GM18505 (cell line): ENCODE results near the gene FRYL.

Experiments used
- ATAC-seq: cut with Tn5 transposase; IDR thresholded peaks from one replicate; pipeline ENCODE4 v1.9.1; 2021; ENCODE audit not compliant: unreplicated experiment
- POLR2A ChIP-seq: IDR thresholded peaks from 4 replicates; pipeline ENCODE4 v1.6.1; 2011; ENCODE audit warnings: borderline replicate concordance; ENCODE audit not compliant: insufficient read depth, insufficient read length; ENCODE audit errors: extremely low read depth

The FRYL gene

DNA sequence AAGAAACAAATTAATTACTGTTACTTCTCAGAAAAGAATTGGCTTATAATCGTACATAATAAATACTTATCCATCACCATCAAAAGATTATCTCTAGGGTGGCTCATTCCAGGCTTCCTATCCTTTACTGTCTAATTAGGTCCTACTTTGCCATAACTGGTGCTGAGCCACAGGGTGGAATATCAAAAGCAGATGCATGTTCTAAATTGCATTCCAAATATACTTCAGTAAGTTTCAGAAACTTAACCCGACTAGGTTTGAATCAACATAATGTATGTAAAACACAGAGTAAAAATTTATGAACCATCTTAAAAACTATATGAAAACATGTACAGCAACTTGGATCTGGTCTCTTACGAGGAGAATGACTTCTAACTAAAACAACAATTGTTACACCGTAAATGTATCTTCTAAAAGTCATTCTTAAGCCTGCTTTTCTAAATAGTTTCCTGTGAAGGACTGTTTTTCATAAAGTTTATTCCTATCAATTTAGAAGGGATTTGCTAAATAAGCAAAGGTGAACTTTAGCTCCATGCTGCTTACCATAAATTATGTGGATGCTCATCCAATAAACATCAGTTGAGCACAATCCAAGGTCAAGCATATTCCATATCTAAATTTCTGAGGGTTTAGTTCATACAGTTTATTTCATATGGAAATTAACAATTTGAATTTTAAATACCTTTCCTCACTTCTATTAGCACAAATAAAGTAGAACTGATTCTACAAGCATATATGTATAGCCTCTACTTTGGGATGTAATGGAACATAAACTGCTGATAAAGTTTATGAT, 276.6 kb downstream of the FRYL start:
- TF ChIP-seq POLR2A = no peak
- no peak for ATAC-seq

DNA sequence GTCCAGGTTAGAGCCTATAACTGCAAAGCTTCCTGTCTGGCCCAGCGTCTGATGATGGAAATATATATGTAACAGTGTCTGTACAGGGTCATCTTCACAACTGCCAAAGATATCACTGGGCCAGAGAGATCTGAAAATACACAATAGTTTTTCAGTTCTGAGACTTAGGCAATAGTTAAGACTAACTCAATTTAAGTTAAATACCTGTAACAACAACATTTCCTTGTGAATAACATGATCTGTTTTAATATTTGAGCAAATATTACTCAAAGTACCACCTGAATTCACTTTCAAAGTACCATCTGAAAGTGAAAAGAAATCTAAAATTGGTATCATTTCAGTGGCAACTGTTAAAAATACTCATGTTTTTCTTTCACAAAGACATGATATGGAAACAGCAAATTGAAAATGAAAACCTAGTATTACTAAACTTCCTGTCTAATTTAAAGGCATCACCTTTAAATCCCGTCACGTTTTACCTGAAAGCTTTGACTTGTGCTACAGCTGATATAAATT, 280.5 kb downstream of the FRYL start:
- no peak for TF ChIP-seq POLR2A
- peak; percentile 77 for ATAC-seq

DNA sequence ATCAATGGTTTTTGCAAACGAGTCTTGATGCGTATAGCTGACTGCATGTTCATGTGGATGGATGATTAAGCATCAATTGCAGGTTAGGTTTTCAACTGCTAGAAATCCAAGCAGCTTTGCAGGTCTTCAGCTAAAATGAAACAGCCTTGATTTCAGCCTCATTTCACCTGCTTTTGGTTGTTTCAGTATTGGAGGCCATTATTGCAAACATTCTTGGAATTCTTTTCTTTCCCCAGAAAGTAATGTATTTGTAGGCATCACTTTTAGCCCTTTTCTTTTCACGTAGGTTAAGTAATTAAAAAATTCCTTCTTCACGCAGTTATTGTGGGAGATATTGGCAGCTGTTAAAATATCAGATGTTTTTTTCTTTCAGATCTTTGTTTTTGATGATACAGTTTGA, 281.2 kb downstream of the FRYL start:
- TF ChIP-seq POLR2A = no peak
- ATAC-seq = no peak

DNA sequence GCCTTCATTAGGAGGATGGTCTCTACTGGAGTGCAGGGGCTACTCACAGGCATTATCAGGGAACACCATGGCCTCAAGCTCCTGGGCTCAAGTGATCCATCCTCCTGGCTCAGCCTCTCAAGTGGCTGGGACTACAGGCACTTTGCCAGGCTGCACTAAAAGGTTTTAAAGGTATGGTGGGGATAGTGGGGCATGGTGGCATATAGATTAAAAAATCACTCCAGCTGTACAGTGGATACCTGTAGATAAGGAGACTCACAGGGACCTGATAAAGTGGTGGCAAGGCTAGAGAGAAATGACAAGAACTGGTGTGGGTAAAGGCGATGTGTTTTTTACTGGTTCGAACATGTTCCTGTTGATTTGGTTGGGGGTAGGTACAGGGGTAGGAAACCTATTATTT, 284.1 kb downstream of the FRYL start:
- no peak for TF ChIP-seq POLR2A
- ATAC-seq = no peak

DNA sequence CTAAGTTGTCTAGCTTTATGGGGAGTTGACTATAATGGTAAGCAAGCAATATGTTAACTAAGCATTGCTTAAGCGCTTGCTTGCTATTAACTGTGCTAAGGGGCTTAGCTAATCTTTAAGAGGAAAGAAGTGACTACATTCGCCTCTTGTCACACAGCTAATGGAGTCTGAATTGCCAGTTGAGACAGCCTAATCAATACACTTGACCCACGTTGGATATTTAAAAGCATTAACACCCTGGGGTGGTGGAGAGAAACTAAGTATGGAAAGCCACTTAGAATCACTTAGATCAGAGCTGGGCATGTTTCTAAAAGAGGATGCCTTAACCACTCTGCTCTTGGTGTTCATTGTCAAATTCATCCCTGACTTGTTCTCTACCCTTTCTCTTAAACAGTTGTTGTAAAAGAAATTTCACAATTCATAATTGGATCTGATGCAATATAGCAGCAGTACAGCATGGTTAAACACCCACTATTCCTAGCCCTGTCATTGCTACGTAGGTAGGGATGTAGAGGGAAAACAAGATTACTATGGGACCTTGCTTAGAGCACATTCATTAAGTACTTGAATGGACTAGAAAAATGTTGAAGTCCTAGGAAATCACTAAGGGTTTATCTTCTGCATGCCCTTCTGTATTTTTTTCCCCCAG, 286.5 kb downstream of the FRYL start:
- TF ChIP-seq POLR2A = no peak
- ATAC-seq = no peak

DNA sequence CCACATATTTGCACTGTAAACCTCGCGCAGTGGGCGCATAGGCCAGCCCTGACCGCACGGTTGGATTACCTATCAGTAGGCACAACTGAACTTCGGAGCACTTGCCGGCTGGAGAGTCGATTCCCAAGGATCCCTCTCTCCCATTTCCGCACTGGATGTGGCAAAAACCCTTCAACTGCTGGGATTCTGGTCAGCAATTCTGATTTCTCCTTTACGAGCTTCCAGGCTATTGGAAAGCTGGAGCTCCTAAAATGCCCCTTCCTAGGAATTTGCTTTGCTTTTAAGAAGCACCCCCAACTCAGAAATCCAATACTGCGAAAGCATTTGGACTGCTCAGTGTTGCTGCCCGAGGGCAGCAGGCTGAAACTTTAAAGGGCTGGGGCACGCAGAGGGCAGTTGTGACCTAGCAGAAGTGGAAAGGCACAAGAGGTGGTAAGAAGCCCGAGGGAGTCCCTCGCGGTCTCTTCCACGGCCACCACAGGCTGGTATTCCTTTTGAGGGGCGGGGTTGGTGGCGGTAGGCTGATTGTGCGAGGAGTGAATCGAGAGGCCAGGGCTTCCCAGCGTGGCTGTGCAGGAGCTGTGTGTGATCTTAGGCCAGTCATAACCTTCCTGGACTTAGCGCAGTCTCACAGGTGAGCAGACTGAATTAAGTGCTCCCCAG, 288.4 kb downstream of the FRYL start:
- no peak for ATAC-seq
- TF ChIP-seq POLR2A = no peak

DNA sequence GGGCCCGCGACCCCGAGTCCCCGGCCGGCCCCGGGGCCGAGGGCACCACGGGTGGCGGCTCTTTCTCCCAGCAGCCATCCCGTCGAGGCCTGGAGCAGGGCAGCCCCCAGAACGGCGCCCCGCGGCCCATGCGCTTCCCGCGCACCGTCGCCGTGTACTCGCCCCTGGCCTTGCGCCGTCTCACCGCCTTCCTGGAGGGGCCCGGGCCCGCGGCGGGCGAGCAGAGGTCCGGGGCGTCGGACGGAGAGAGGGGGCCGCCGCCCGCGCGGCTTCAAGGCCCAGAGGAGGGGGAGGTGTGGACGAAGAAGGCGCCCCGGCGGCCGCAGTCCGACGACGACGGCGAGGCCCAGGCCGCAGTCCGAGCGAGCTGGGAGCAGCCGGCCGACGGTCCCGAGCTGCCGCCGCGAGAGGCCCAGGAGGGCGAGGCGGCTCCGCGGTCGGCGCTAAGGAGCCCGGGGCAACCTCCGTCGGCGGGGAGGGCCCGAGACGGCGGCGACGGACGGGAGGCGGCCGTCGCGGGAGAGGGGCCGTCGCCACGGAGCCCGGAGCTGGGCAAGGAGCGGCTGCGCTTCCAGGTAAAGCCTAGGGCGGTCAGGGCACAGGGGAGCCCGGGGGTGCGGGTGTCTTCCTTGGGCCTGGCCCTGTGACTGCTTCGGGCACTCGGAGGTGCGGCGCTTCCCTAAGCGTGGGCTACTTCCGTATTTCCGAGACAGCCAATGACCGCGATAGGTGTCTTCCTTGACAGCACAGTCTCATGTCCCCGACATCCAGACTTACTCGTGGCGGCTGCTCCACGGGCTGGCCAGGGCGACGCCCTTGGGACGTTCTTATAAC, 289.2 kb downstream of the FRYL start:
- no peak for ATAC-seq
- no peak for TF ChIP-seq POLR2A

DNA sequence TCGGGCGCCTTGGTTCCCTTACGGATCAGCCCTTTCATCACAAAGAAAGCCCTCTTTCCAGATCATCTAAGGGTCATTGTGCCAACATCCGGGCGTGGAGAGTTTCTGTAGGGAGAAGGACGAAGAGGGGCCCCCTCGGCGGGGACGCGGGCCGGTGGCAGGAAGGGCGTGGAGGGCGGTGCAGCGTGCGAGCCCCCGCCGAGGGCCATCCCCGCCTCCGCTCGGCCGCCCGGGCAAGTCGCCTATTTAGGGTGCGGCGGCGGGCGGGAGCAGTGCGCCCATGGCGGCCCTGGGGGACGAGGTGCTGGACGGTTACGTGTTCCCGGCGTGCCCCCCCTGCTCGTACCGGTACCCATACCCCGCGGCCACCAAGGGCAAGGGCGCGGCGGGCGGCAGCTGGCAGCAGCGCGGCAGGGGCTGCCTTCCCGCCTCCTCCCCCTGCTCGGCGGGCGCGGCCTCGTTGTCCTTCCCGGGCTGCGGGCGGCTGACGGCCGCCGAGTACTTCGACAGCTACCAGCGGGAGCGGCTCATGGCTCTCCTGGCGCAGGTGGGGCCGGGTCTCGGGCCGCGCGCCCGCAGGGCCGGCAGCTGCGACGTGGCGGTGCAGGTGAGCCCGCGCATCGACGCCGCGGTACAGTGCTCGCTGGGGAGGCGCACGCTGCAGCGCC, 289.9 kb downstream of the FRYL start, which contains the start of gene ZAR1:
ZAR1 (plus strand) TSS at position 241 of the 668 bp plus-strand sequence; CDS start at position 281, 40 bp downstream.
- no peak for ATAC-seq
- no peak for TF ChIP-seq POLR2A

DNA sequence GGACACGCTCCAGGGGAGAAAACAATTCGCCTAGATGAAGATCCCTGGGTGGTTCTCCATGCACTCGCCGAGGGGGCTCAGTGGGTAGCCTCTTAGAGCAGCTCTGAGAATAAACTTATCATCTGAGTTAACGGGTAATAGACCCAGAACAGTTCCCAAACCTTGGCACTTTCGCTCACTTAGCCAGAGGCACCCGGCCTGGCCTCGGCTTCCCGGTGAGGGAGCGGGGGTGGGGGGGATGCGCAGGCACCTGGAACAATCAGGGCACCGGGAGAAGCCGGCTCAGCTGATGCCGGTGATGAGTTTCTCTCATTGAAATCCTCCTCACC, 290.4 kb downstream of the FRYL start:
- no peak for ATAC-seq
- TF ChIP-seq POLR2A = no peak

DNA sequence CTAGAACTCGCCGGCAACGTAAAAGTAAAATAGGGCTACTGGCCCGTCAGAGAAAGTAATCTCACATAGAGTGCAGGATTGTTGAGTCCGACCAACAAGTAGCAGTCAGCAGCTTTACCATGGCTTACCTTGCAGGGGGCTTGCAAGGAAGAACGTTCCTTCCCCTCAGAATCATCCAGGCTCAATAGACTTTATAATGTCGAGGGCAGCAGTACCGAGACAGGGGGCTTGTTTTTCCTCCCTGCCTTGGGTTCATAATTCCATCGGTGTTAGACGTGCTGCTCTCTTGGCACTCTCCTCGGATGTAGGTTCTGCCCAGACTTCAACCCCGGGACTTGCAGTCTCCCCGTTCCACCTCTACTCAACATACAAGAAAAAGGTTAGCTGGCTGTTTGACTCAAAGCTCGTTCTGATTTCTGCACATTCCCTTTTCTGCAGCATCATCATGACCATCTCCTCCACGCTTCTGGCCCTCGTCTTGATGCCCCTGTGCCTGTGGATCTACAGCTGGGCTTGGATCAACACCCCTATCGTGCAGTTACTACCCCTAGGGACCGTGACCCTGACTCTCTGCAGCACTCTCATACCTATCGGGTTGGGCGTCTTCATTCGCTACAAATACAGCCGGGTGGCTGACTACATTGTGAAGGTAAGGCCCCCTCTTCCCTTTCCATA, 295.4 kb downstream of the FRYL start:
- TF ChIP-seq POLR2A = no peak
- no peak for ATAC-seq

DNA sequence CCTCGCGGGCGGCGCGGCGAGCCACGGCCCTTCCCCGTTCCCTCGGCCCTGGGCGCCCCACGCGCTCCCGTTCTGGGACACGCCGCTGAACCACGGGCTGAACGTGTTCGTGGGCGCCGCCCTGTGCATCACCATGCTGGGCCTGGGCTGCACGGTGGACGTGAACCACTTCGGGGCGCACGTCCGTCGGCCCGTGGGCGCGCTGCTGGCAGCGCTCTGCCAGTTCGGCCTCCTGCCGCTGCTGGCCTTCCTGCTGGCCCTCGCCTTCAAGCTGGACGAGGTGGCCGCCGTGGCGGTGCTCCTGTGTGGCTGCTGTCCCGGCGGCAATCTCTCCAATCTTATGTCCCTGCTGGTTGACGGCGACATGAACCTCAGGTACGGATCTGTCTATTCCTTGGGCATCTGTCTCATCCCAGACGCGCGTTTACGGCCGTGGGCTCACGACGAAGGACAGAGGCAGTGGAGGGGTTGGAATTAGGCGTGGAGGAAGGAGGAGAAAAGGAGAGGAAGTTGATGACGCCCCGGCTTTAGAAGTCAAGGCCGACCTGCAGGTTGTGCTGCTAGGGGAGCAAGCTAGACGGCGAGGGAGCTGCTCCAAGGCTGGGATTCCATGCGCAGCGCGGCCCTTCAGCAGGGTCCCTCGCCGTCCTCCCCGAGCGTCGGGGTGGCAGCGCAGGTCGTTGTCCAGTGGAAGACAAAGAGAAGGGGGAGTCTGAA, 296.1 kb downstream of the FRYL start:
- TF ChIP-seq POLR2A = no peak

DNA sequence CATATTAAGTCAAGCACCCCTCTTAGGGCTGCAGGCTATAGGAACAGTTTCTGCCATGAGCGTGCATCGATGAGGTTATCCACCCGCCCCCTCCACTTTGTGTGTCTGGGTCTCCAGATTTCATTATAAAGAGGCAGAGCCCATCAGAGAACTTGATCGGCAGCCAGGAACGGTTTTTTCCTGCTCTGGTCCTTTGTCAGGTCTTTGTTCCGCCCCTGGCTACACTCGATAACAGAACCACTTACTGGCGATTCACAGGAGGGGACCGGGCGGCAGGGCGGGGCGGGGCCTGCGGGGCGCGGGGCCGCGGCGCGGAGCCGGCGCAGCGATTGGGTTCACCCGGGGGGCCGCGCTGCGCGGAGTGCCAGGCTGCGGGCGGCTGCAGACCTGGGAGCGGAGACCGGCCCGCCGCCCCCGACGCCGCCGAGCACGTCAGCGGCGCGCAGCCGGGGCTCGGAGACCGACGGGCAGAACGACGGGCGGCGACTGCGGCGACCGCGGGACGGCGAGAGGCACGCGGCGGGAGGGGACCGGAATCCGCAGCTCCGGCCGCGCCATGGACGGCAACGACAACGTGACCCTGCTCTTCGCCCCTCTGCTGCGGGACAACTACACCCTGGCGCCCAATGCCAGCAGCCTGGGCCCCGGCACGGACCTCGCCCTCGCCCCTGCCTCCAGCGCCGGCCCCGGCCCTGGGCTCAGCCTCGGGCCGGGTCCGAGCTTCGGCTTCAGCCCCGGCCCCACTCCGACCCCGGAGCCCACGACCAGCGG, 296.9 kb downstream of the FRYL start, which contains the start of gene SLC10A4:
SLC10A4 (plus strand) TSS at position 338 of the 771 bp plus-strand sequence; CDS start at position 557, 219 bp downstream.
- no peak for ATAC-seq
- no peak for TF ChIP-seq POLR2A

More for the DNA sequence above, 296.1 kb downstream of the FRYL start:
- no peak for ATAC-seq
